Measurements from ENCODE around the gene HS2ST1. TPM values are rescaled to one million over a fixed set of nuclear protein-coding genes. Genes with fewer than 3 reads are reported as not detected.

The HS2ST1 gene
- total and polyA plus RNA-seq, 12 donors = 2.4 to 21.4 (median 13.6) TPM

DNA sequence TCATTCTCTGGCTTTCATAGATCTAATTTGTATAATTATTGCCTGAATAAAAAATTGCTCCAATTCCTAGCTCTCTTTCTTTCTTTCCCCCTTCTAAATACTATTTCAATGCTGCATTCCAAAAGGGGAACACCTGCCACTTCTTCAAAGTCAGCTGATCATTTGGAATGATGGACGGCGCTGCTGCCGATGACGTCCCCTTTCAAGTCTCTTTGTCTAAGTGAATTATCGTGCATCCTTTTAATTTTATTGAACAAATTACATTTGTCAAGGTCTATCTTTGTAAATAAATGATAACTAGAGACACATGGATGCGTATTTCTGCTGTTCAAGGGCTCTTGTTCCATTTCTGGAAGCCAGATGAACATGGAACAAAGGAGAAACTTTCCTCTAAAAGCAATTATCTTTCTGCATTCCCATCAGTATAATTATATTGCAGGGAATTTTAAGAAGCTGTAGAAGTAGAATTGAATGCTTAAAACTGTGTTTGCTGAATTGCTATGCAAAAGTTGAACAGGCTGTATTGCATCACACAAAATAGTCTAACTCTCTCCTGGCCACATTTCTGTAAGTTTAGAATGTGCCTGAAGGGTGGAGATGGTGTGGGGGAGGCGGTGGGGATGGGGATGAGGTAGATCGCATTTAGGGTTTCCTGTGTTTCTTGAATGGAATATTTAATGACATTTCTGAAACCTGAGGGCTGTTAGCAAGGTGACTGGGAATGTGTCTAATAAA lies 222.3 kb downstream of the HS2ST1 start:
- peaks cover 0 to 37% (median 18%) of the 10 kb centered on the region in 9 donors for H3K4me1 ChIP-seq
- H3K27ac ChIP-seq = no peak overlapping the region
- H3K27me3 ChIP-seq = peaks cover 0 to 9% (median 0%) of the 10 kb centered on the region in 7 donors
- ATAC-seq = no peak
- no peak for DNase-seq
- no peaks in the 10 kb centered on the region for H3K9me3 ChIP-seq
- no peak overlapping the region for H3K4me3 ChIP-seq
- no peaks in the 10 kb centered on the region for H3K36me3 ChIP-seq
- no peak for TF ChIP-seq CTCF (IDR thresholded peaks at IDR 0.05)
- 87 to 90% methylated on average over 8 of the region's 8 CpGs for WGBS, 2 donors
- intact Hi-C loops (cut with DNase I) = loop anchor here in 6 of 10 donors (10.0 kb wide), 4 partner anchors 138 to 928 kb away; no protein-coding TSS in a partner anchor

GRCh38 chr1:87137342-87137739 lies 222.9 kb downstream of the HS2ST1 start:
- no peak for ATAC-seq
- Histone ChIP-seq H3K27ac (no peak overlapping the region), H3K36me3 (no peaks in the 10 kb centered on the region), H3K27me3 (peaks cover 0 to 4% (median 0%) of the 10 kb centered on the region in 7 donors), H3K4me1 (peaks cover 0 to 31% (median 16%) of the 10 kb centered on the region in 9 donors), H3K4me3 (no peak overlapping the region), H3K9me3 (no peaks in the 10 kb centered on the region)
- DNase-seq = no peak
- 92 to 93% methylated on average over 2 of the region's 2 CpGs for WGBS, 2 donors
- intact Hi-C loops (cut with DNase I) = loop anchor here in 6 of 10 donors (10.0 kb wide), 4 partner anchors 137 to 927 kb away; no protein-coding TSS in a partner anchor
- no peak for TF ChIP-seq CTCF (IDR thresholded peaks at IDR 0.05)

DNA sequence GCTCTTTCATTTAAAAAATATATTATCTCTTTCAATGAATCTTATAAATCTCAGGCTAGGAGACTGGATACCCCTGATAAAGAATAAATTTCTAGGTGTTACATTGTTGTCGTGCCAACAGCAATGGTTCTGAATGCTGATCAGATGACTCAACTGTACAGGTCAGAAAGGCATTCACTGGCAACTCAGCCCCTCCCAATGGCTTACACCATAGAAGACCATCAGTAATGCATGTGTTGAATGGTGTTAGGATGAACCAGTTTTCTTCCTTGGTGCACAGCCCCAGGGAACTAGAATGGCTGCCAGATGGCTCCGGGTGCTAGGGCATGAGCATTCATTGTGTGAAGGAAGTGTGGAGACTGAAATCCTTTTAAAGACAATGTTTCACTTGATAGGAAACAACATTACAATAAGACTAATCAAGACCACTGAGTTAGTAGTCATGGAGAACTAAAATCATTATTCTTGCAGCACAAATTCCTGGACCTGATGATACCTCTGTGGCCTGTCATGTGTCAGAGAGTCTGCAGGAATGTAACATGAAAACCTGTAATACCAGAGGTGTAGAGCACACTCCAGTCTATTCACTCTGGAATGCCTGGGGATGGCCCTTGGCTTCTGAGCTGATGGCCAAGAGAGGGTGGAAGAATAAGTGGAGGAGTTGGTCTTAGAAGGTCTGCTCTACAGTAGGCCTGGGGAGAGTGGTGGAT lies 226.6 kb downstream of the HS2ST1 start:
- no peaks in the 10 kb centered on the region for H3K27me3 ChIP-seq
- DNase-seq = no peak
- ATAC-seq = no peak
- TF ChIP-seq CTCF (IDR thresholded peaks at IDR 0.05) = no peak
- H3K4me3 ChIP-seq = no peak overlapping the region
- H3K9me3 ChIP-seq = no peaks in the 10 kb centered on the region
- 75 to 95% methylated on average over 2 of the region's 2 CpGs for WGBS, 2 donors
- peaks cover 0 to 4% (median 0%) of the 10 kb centered on the region in 9 donors for H3K4me1 ChIP-seq
- H3K27ac ChIP-seq = no peak overlapping the region
- intact Hi-C loops (cut with DNase I) = no loop called here
- no peaks in the 10 kb centered on the region for H3K36me3 ChIP-seq

DNA sequence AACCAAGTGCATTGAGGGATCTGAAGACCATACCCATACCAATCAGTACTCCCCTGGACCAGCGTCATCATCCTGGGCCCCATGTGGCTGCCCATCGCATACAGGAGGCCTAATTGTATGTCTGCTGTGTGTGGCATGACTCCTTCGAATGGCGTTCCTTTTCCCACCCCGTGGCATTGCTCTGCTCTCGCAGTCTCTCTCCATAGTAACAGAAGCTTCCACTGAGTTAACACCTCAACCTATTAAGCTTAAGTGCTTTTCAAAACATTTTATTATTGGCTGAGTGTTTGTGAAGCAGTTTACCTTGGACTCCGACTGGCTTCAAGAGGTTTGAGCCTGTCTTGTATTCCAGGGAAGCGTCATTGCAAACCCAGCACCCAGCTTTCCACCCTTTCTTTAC lies 227.1 kb downstream of the HS2ST1 start:
- intact Hi-C loops (cut with DNase I) = no loop called here
- no peaks in the 10 kb centered on the region for H3K9me3 ChIP-seq
- DNase-seq (no peak), ATAC-seq (no peak)
- H3K27me3 ChIP-seq = no peaks in the 10 kb centered on the region
- no peak overlapping the region for H3K4me3 ChIP-seq
- TF ChIP-seq CTCF (IDR thresholded peaks at IDR 0.05) = no peak
- H3K27ac ChIP-seq = no peak overlapping the region
- H3K36me3 ChIP-seq = no peaks in the 10 kb centered on the region
- 95 to 96% methylated on average over 8 of the region's 8 CpGs for WGBS, 2 donors
- H3K4me1 ChIP-seq = no peaks in the 10 kb centered on the region

Measured in heart right ventricle (tissue), 16 donors.